Measurements from ENCODE around the gene MCHR1.

MCHR1 gene

DNA sequence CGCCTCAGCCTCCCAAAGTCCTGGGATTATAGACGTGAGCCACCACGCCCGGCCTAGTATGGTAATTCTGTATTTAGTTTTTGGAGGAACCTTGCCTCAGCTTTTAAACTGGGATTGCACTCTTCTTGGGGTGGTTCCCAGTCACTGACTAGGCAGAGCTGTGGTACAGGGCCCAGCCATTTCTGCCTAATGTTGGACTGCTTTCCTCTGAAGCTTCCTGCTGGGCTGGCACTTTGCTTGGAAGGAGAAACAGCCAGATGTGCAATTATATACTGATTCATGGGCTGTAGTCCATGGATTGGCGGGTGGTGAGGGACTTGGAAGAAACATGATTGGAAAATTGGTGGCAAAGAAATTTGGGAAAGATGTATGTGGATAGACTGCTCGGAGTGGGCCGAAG is 17.6 kb upstream of the MCHR1 start:
- no peak for DNase-seq (ENCODE audit: extremely low spot score)
- TF ChIP-seq L3MBTL2 (conservative IDR thresholded peaks at IDR 0.05) (no peak), ZNF384 (IDR thresholded peaks at IDR 0.05) (no peak), CTBP1 (IDR thresholded peaks at IDR 0.05; ENCODE audit: borderline replicate concordance) (no peak), LEF1 (IDR thresholded peaks at IDR 0.05; ENCODE audit: borderline replicate concordance) (no peak), FOXM1 (IDR thresholded peaks at IDR 0.05; ENCODE audit: borderline replicate concordance) (no peak), HDGF (IDR thresholded peaks at IDR 0.05; ENCODE audit: borderline replicate concordance) (no peak), BHLHE40 (IDR thresholded peaks at IDR 0.05; ENCODE audit: borderline replicate concordance) (no peak), FOXK2 (IDR thresholded peaks at IDR 0.05) (no peak), SP1 (IDR thresholded peaks at IDR 0.05) (no peak), ARNT (IDR thresholded peaks at IDR 0.05) (no peak), NFRKB (IDR thresholded peaks at IDR 0.05) (no peak), ELF4 (IDR thresholded peaks at IDR 0.05) (no peak), SUZ12 (IDR thresholded peaks at IDR 0.05) (no peak), FOXA1 (IDR thresholded peaks at IDR 0.05) (no peak), TARDBP (IDR thresholded peaks at IDR 0.05) (no peak)
- TF ChIP-seq, protein P1, sequence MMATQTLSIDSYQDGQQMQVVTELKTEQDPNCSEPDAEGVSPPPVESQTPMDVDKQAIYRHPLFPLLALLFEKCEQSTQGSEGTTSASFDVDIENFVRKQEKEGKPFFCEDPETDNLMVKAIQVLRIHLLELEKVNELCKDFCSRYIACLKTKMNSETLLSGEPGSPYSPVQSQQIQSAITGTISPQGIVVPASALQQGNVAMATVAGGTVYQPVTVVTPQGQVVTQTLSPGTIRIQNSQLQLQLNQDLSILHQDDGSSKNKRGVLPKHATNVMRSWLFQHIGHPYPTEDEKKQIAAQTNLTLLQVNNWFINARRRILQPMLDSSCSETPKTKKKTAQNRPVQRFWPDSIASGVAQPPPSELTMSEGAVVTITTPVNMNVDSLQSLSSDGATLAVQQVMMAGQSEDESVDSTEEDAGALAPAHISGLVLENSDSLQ (IDR thresholded peaks at IDR 0.05) = no peak
- ChIA-PET POLR2A (interaction anchor here (1.3 kb wide), 1 partner anchor 10 kb away, joined by 4 read pairs; no protein-coding TSS in a partner anchor), CTCF (no interaction called here)

GRCh38 chr22:40665312-40665711 is 14.0 kb upstream of the MCHR1 start:
- TF ChIP-seq LEF1 (IDR thresholded peaks at IDR 0.05; ENCODE audit: borderline replicate concordance) (no peak), SP1 (IDR thresholded peaks at IDR 0.05) (no peak), TARDBP (IDR thresholded peaks at IDR 0.05) (no peak), ARNT (IDR thresholded peaks at IDR 0.05) (no peak), CTBP1 (IDR thresholded peaks at IDR 0.05; ENCODE audit: borderline replicate concordance) (no peak), NFRKB (IDR thresholded peaks at IDR 0.05) (no peak), BHLHE40 (IDR thresholded peaks at IDR 0.05; ENCODE audit: borderline replicate concordance) (no peak)
- TF ChIP-seq, protein P1 (IDR thresholded peaks at IDR 0.05) = no peak
- CTCF ChIA-PET = interaction anchor here (0.6 kb wide), 2 partner anchors 30 to 31 kb away, joined by 3 read pairs; no protein-coding TSS in a partner anchor
- DNase-seq (ENCODE audit: extremely low spot score) = no peak
- POLR2A ChIA-PET = interaction anchor here (1.2 to 3.0 kb wide), 2 partner anchors 11 to 14 kb away, joined by 3 to 10 read pairs; no protein-coding TSS in a partner anchor

DNA sequence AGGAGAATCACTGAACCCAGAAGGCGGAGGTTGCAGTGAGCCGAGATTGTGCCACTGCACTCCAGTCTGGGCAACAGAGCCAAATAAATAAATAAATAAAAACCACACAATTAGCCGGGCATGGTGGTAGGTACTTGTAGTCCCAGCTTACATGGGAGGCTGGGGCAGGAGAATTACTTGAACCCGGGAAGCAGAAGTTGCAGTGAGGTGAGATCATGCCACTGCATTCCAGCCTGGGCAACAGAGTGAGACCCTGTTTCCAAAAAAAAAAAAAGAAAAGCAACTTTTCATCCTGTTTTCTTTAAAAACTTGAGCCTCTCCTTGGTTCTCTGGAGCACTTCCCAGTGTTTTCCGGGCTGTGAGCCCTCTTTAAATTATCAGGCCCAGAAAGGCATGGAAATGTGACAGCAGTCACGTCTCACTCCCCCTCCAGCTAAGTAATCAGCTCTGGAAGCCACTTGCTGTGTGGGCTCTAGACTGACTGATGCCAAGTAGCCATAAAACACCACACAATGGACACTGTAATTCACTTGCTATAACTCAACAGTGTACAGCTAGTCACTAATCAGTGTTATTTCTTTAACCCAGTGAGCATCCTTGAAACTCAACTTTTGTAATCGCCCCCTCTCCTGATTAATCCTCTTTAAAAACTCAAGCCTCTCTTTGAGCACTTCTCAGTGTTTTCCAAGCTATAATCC is 13.0 kb upstream of the MCHR1 start:
- TF ChIP-seq TARDBP (IDR thresholded peaks at IDR 0.05) (no peak), ARNT (IDR thresholded peaks at IDR 0.05) (no peak), ELF4 (IDR thresholded peaks at IDR 0.05) (no peak), NFRKB (IDR thresholded peaks at IDR 0.05) (no peak), SP1 (IDR thresholded peaks at IDR 0.05) (no peak), FOXA1 (IDR thresholded peaks at IDR 0.05) (no peak), L3MBTL2 (conservative IDR thresholded peaks at IDR 0.05) (no peak), SUZ12 (IDR thresholded peaks at IDR 0.05) (no peak), HDGF (IDR thresholded peaks at IDR 0.05; ENCODE audit: borderline replicate concordance) (no peak), BHLHE40 (IDR thresholded peaks at IDR 0.05; ENCODE audit: borderline replicate concordance) (no peak), ZNF384 (IDR thresholded peaks at IDR 0.05) (peak; percentile 67; the same call in 1 of the 2 replicates), FOXK2 (IDR thresholded peaks at IDR 0.05) (no peak), FOXM1 (IDR thresholded peaks at IDR 0.05; ENCODE audit: borderline replicate concordance) (no peak), LEF1 (IDR thresholded peaks at IDR 0.05; ENCODE audit: borderline replicate concordance) (no peak), CTBP1 (IDR thresholded peaks at IDR 0.05; ENCODE audit: borderline replicate concordance) (no peak)
- TF ChIP-seq, protein P1 (IDR thresholded peaks at IDR 0.05) = peak; percentile 85
- DNase-seq (ENCODE audit: extremely low spot score) = no peak
- POLR2A ChIA-PET = interaction anchor here (0.9 to 1.6 kb wide), 3 partner anchors 9 to 14 kb away, joined by 3 to 11 read pairs (median 3); no protein-coding TSS in a partner anchor
- CTCF ChIA-PET = no interaction called here

- POLR2A ChIA-PET = no interaction called here
- CTCF ChIA-PET = interaction anchor here (0.6 kb wide), 1 partner anchor 141 kb away, joined by 3 read pairs; no protein-coding TSS in a partner anchor
- DNase-seq (ENCODE audit: extremely low spot score) = no peak
- no peak for TF ChIP-seq FOXM1 (IDR thresholded peaks at IDR 0.05; ENCODE audit: borderline replicate concordance)
- TF ChIP-seq FOXK2 (IDR thresholded peaks at IDR 0.05) = no peak
Measured at GRCh38 chr22:40668611-40669411, 10.5 kb upstream of the MCHR1 start.

DNA sequence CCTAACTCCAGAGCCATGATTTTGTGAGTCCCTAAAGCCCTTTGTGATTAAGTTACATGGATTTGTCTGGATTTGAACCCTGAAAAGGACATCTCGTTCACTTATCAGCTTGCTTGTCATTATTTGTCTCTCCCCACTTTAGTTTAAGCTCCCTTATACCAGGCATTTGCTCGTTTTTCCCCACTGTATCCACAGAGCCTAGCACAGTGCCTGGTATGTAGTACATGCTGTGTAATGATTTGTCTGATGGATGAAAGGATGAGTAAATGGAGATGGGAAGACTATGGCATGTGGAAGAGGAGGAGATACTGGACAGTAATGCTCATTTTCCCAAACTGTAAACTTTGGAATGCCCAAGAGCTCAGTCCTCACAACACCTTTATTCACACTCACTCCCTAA is 9.2 kb upstream of the MCHR1 start:
- ChIA-PET CTCF (interaction anchor here (1.1 kb wide), 1 partner anchor 13 kb away, joined by 3 read pairs; no protein-coding TSS in a partner anchor), POLR2A (no interaction called here)
- DNase-seq (ENCODE audit: extremely low spot score) = no peak
- no peak for TF ChIP-seq LEF1 (IDR thresholded peaks at IDR 0.05; ENCODE audit: borderline replicate concordance)
- no peak for TF ChIP-seq SUZ12 (IDR thresholded peaks at IDR 0.05)
- TF ChIP-seq NFRKB (IDR thresholded peaks at IDR 0.05) = no peak
- no peak for TF ChIP-seq L3MBTL2 (conservative IDR thresholded peaks at IDR 0.05)
- TF ChIP-seq, protein P1 (IDR thresholded peaks at IDR 0.05) = no peak
- no peak for TF ChIP-seq TARDBP (IDR thresholded peaks at IDR 0.05)
- TF ChIP-seq HDGF (IDR thresholded peaks at IDR 0.05; ENCODE audit: borderline replicate concordance) = no peak
- no peak for TF ChIP-seq FOXK2 (IDR thresholded peaks at IDR 0.05)
- TF ChIP-seq FOXA1 (IDR thresholded peaks at IDR 0.05) = no peak
- no peak for TF ChIP-seq FOXM1 (IDR thresholded peaks at IDR 0.05; ENCODE audit: borderline replicate concordance)
- TF ChIP-seq ELF4 (IDR thresholded peaks at IDR 0.05) = no peak

Data from HEK293T (cell line).